Measurements from ENCODE around the gene AKAIN1. TPM values are rescaled to one million over a fixed set of nuclear protein-coding genes. Genes with fewer than 3 reads are reported as not detected.

AKAIN1 gene
- total and polyA plus RNA-seq, 8 donors: not detected

GRCh38 chr18:5137261-5137660, 59.8 kb downstream of the AKAIN1 start:
- H3K4me1 ChIP-seq: no peaks in the 10 kb centered on the region
- ATAC-seq (no peak), DNase-seq (no peak)
- no peaks in the 10 kb centered on the region for H3K36me3 ChIP-seq
- H3K27me3 ChIP-seq: no peaks in the 10 kb centered on the region
- intact Hi-C loops (cut with DNase I): no loop called here
- H3K4me3 ChIP-seq: no peak overlapping the region
- H3K27ac ChIP-seq: no peak overlapping the region
- no peaks in the 10 kb centered on the region for H3K9me3 ChIP-seq
- TF ChIP-seq CTCF (IDR thresholded peaks at IDR 0.05): no peak

- intact Hi-C loops (cut with DNase I): no loop called here
- DNase-seq: peak in 1 of 4 donors; percentile 53
- no peaks in the 10 kb centered on the region for H3K36me3 ChIP-seq
- no peak for ATAC-seq
- no peaks in the 10 kb centered on the region for H3K9me3 ChIP-seq
- H3K27me3 ChIP-seq: no peaks in the 10 kb centered on the region
- H3K4me1 ChIP-seq: no peaks in the 10 kb centered on the region
- H3K27ac ChIP-seq: no peak overlapping the region
- no peak for TF ChIP-seq CTCF (IDR thresholded peaks at IDR 0.05)
- H3K4me3 ChIP-seq: no peak overlapping the region
These were observed 64.1 kb downstream of the AKAIN1 start for GRCh38 chr18:5132987-5133386.

- no peak for ATAC-seq
These were observed 74.8 kb downstream of the AKAIN1 start for GRCh38 chr18:5122272-5122671.

GRCh38 chr18:5110266-5110665, 86.8 kb downstream of the AKAIN1 start:
- no peak for ATAC-seq
- Histone ChIP-seq H3K4me1 (no peaks in the 10 kb centered on the region), H3K9me3 (peaks cover 0 to 4% of the 10 kb centered on the region in 2 donors), H3K4me3 (no peak overlapping the region), H3K27ac (no peak overlapping the region), H3K36me3 (no peaks in the 10 kb centered on the region), H3K27me3 (no peaks in the 10 kb centered on the region)
- intact Hi-C loops (cut with DNase I): no loop called here
- no peak for DNase-seq
- TF ChIP-seq CTCF (IDR thresholded peaks at IDR 0.05): no peak

More at GRCh38 chr18:5122272-5122671, 74.8 kb downstream of the AKAIN1 start:
- Histone ChIP-seq H3K27ac (no peak overlapping the region), H3K9me3 (peaks cover 0 to 46% of the 10 kb centered on the region in 2 donors), H3K27me3 (no peaks in the 10 kb centered on the region), H3K4me1 (no peaks in the 10 kb centered on the region), H3K4me3 (no peak overlapping the region), H3K36me3 (no peaks in the 10 kb centered on the region)
- DNase-seq: no peak
- TF ChIP-seq CTCF (IDR thresholded peaks at IDR 0.05): no peak
- intact Hi-C loops (cut with DNase I): no loop called here

GRCh38 chr18:5107988-5108387, 89.1 kb downstream of the AKAIN1 start:
- no peak overlapping the region for H3K4me3 ChIP-seq
- TF ChIP-seq CTCF (IDR thresholded peaks at IDR 0.05): no peak

More at GRCh38 chr18:5107988-5108387, 89.1 kb downstream of the AKAIN1 start:
- DNase-seq: peak in 2 of 4 donors; percentile 1 to 2
- Histone ChIP-seq H3K36me3 (no peaks in the 10 kb centered on the region), H3K4me1 (no peaks in the 10 kb centered on the region), H3K27me3 (no peaks in the 10 kb centered on the region), H3K9me3 (no peaks in the 10 kb centered on the region), H3K27ac (no peak overlapping the region)
- intact Hi-C loops (cut with DNase I): no loop called here
- no peak for ATAC-seq
